WI38 (cell line): Measurements from ENCODE around the gene TMC1.

Experiments used
- H3K4me3 ChIP-seq: 2 replicates; pipeline ENCODE4 v1.5.1; 2011; ENCODE audit warnings: low read depth, mild to moderate bottlenecking, control low read depth, low read length
- CTCF ChIP-seq: IDR thresholded peaks from 2 replicates; pipeline ENCODE4 v1.5.1; 2012; ENCODE audit warnings: low read depth, mild to moderate bottlenecking, control low read depth, low read length

The TMC1 gene

GRCh38 chr9:72598639-72599038 lies 77.2 kb downstream of the TMC1 start:
- TF ChIP-seq CTCF, result no peak
- no peak overlapping the region for H3K4me3 ChIP-seq

GRCh38 chr9:72599874-72600534 lies 78.6 kb downstream of the TMC1 start:
- H3K4me3 ChIP-seq, result no peak overlapping the region
- TF ChIP-seq CTCF, result no peak

- no peak overlapping the region for H3K4me3 ChIP-seq
- no peak for TF ChIP-seq CTCF
These were observed 79.3 kb downstream of the TMC1 start for GRCh38 chr9:72600671-72601070.

GRCh38 chr9:72601615-72602014 lies 80.2 kb downstream of the TMC1 start:
- H3K4me3 ChIP-seq, result no peak overlapping the region
- TF ChIP-seq CTCF, result no peak

- no peak for TF ChIP-seq CTCF
- no peak overlapping the region for H3K4me3 ChIP-seq
These were observed 91.0 kb downstream of the TMC1 start for GRCh38 chr9:72612449-72612848.

GRCh38 chr9:72614067-72614466 lies 92.7 kb downstream of the TMC1 start:
- H3K4me3 ChIP-seq, result no peak overlapping the region
- TF ChIP-seq CTCF, result no peak

GRCh38 chr9:72615931-72616330 lies 94.5 kb downstream of the TMC1 start:
- TF ChIP-seq CTCF, result no peak
- H3K4me3 ChIP-seq, result no peak overlapping the region
